Measurements from ENCODE around the gene WRAP73. TPM values are rescaled to one million over a fixed set of nuclear protein-coding genes. Genes with fewer than 3 reads are reported as not detected.

WRAP73 gene
- polyA plus RNA-seq, 3 donors = 19.0 to 21.9 (median 21.9) TPM

GRCh38 chr1:3616861-3617260, 33.0 kb downstream of the WRAP73 start:
- DNase-seq = no peak

- no peak for DNase-seq
Measured at GRCh38 chr1:3614755-3615742, 34.9 kb downstream of the WRAP73 start.

- DNase-seq = no peak
Measured at GRCh38 chr1:3612123-3612522, 37.8 kb downstream of the WRAP73 start.

GRCh38 chr1:3611170-3612019, 38.5 kb downstream of the WRAP73 start, which contains the start of gene MEGF6:
Gene MEGF6, minus strand, starts transcription at chr1:3611508. Its CDS starts 240 bp downstream, at chr1:3611268.
- DNase-seq = peak; percentile 80

DNA sequence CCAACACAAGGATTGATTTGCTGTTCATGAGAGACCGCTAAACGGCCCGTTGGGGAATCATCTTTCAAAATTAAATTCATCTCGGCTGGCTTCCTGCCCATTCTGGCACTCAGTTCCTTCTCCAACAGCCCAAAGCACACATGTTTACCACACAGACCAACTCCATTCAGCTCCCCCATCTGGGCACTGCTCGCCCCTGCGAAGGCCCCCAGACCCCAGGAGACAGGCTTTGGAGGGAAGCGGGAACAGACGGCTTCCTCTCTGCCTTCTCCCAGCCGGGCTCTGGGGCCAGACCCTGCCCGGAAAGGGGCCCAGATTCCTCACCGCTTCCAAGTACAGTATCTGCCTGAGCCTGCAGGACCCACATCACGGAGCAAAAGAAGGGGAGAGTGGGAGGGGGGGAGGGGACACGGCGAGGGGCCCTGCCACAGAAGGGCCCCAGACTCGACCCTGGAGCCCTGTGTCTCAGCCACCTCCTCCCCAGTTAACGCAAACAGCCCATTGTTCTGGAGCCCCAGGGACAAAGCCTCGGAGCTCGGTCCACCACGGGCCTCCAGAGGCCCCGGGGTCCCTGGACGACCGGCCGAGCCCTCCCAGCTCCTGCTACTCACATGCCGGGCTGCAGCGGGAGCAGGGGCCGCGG, 39.3 kb downstream of the WRAP73 start:
- DNase-seq = no peak

GRCh38 chr1:3609769-3610526, 40.0 kb downstream of the WRAP73 start:
- DNase-seq = no peak

DNA sequence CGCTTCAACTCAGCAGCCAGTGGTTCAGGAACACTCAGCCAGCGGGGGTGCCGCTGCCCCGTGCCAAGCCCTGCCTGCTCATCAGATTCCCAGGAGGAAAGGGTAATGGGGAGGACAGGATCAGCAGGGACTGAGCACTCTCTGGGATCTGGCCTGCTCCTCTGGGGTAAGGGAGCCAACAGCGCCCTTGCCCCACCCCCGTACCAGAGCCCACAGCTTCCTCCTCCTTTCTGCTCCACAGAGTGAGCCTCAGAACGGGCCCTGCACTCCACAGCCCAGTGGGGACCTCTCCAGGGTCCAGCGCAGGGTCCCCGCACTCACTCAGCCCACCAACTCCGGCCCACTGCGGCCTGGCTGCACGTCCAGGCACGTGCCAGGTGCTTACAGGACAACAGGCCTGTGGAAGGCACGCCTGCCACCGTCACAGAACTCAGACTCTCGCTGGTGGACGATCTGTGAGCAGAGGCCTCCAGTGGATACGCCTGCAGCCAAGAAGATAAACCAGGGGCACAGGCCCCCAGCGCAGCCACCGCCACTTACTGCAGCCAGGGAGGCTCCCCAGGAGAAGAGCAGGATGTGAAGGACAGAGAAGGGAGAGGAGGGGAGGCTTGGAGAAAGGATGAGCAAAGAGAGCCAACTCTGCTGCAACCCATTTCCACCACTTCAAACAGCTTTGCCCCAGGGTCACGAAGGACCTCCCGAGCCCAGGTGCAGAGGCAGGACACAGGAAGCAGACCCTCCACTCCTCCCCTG, 40.7 kb downstream of the WRAP73 start:
- no peak for DNase-seq

DNA sequence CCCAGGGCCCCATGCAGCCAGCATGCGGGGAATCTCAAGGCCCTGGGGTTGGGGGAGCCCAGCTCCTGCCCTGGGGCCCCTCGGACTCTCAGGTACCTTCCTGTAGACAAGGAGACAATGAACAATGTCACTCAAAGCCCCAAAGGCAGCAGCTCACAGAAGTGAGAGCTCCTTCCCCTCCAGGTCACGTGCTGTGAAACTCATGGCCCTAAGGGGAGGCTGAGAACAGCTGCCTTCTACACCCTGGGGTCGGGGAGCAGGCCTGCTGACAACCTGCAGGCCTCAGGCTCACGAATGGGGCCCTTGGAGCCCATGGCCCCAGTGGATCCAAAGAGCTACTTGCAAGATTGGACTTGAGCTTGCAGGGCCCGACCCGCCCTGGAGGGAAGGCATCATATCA, 41.7 kb downstream of the WRAP73 start:
- DNase-seq = no peak

DNA sequence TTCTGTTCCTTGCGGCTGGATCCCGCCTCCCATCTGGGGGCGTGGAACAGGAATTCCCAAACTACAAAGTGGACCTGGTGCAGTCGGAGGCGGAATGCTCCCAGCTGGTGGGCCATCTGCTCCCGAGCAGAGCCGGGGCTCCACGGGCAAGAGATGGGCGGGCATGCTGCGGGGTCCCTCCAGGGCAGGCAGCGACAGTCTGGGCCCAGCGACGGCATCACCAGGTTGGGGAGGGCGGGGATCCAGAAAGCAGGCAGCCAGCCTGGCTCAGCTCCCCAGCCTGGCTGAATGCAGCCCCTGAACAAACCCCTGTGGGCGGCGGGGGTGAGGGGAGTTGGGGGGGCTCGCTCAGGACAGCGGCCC, 42.2 kb downstream of the WRAP73 start:
- no peak for DNase-seq

DNA sequence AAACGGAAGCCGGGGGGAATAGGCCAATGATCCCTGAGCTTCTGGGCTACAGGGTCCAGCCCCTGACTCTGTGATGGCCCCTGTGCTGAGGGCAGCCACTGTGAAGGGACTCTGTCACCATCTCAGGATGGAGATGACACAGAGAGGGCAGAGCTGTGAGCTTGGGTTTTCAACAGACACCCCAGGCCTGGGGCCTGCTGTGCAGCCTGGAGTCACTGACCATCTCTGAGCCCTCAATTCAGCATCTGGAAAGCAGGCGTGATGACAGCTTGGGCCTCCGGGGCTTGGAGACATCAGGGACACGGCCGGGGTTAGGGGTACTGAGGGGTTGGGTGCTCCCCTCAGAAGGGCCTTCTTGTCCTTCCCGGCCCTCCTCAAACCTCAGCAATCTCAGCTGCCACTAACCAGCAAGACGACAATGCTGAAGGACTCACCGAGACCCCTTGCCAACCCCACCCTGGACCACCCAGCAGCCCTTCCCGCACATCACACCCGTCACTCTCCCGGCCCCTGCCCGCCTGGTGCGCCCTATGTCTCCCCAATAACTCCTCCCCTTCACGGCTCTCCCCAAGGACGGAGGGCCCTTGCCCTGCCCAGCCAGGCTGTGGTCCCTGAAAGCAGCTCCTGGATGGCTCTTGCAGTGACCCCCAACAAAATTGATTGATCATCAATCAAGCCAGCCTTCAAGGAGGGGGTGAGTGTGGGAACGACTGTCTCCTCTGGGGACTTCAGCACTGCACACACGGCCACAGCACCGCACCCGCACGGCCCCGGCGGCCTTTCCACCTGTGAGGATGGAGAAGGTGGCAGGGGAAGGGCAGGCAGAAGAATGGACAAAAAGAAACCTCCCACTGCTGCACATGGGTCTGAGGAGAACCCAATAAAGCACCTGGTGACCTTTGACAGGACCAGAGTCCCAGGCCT, 42.9 kb downstream of the WRAP73 start:
- DNase-seq = no peak

GRCh38 chr1:3604997-3605823, 44.7 kb downstream of the WRAP73 start:
- no peak for DNase-seq

- no peak for DNase-seq
Measured at GRCh38 chr1:3604468-3604974, 45.4 kb downstream of the WRAP73 start.

DNA sequence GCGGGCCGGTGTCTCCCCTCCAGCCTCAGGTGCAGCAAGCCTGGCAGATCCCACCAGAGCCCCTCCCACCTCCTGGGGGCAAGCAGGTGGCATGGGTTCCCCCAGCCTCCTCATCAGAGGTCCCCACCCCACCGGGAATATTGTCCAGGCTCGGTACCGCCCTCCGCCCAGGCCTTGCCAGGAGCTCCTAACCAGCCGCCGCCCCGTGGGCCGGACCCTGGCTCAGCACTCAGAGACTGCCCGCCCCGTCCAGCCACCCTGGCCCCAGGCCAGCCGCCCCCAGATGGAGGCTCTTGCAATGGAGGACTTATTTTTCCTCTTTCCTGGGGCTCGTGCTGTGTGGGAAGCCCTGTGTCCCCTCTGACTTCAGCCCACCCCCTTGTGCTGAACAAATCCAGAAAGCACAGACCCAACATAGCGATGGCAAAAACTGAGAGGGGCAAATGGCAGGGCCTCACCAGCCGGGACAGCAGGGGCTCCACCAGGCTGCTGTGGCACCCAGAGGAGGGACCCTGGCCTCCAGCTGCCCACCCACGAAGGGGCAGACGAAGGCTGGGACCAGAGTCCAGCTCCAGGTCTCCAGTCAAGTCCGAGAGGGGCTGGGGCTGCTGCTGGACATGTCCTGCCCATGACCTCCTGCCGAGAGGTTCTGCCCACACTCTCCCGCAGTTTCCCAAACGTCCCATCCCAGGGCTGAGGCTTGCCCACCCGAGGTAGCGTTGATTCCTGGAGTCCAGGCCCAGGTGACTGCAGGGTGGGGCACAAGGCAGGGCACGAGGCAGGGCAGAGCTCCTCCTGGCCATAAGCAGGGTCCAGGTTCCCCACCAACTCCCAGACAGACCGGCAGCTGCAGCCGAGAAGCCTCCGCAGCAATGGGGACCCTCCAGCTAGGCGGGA, 46.1 kb downstream of the WRAP73 start:
- DNase-seq = no peak

DNA sequence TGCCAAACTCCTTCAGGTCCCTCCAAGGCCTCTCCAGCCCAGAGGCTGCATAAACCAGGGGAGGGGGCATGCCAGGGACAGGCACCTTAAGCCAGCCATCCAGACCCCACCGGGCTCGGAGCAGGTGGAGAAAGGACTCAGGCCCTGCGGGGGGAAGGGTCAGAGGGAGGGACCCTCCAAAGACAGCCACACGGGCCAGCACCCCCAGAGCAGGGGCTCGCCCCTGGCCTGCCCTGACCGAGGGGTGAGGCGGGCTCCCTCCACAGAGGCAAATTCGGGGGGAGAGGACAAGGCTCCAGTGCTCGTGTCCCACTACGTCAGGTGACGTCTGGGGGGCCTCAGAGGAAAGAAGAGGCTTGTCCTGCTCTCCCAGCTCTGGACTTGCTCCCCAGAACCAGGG, 46.7 kb downstream of the WRAP73 start:
- no peak for DNase-seq

DNA sequence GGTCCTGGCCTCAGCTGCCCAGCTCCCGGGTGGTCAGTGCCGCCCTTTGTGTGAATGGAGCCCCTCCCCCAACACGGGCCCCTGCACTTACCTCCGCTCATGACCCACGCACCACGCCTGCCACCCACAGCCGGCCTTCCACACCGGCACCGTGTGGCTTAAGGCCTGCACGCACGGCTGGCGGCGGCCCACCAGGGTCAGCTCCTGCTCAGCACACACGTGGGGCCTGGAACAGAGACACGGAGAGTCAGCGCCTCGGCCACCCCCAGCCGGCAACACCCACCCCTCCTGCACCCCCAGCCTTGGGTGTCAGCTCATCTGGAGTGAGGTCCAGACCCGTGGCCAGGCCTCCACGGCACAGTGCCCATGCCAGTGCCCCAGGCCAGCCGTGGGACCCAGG, 47.5 kb downstream of the WRAP73 start:
- no peak for DNase-seq

DNA sequence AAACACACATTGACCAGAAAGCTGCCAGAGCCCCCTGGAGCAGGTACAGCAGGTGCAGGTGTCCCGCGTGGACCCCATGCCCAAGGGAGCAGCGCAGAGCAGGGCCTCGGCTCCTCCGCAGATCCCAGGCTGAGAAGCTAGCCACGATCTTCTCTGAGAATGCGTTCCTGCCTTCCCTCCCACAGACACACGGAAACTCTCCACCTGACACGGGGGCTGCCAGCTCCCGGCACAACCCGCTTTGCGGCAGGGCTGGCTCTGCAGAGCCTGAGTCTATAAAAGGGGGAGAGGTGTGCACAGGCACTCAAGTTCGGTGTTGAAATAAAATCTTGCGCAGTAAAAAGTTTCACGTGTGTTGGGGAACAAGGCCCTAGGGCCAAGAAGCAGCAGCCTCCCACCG, 48.2 kb downstream of the WRAP73 start:
- DNase-seq = no peak

DNA sequence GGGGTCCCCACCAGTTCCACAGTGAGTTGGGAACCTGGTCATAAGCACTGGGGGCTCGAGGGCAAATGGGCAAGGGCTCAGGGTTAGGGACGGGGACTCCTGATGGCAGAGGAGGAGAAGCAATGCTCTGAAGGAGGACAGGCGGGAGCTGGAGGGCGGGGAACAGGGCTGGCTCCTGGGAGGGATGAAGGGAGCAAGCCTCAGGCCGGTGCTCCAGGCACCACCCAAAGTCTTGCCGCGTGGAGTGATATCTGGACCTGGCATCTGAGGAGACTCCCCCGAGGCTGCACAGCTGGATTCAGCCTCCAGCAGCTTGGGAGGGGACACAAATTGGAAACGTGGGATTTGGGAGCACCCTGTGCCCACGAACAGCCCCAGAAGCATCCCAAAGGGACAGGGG, 49.5 kb downstream of the WRAP73 start:
- no peak for DNase-seq
